Endothelial cell of umbilical vein (primary cell): ENCODE measurements around the gene ATP2C2. TPM values are rescaled to one million over a fixed set of nuclear protein-coding genes. Genes with fewer than 3 reads are reported as not detected.

ENCODE experiments used
- BruUV-seq: library from RNA; stranded (reverse); fragments of 400-500 nt; replicated peaks from 2 replicates; lab custom pipeline; 2021; lab: Mats Ljungman, UMichigan
- CTCF ChIA-PET: fragments of 300-600, 350-600 bp; sonication (Branson Sonifier 250); formaldehyde crosslinking; loops from one replicate; lab custom pipeline; 2021; ENCODE audit warnings: antibody characterized with exemption, inconsistent platforms; lab: Charles Lee
- POLR2A ChIA-PET: fragments of 300-600, 350-600 bp; sonication (Branson Sonifier 250); formaldehyde crosslinking; loops from one replicate; lab custom pipeline; 2021; ENCODE audit warnings: antibody characterized with exemption, inconsistent platforms; lab: Charles Lee
- DNase-seq: peaks from one replicate; pipeline ENCODE4 v3.0.0-alpha.2; 2011; ENCODE audit warnings: low read depth, low spot score
- FAIRE-seq: peaks from 2 replicates; lab custom pipeline; 2011; peaks lifted over from hg19 to GRCh38; lab: Jason Lieb, UNC
- H2AFZ ChIP-seq: 2 replicates; pipeline ENCODE4 v1.6.0; 2012; ENCODE audit warnings: low read depth, low read length, control low read depth, inconsistent platforms
- H3K27ac ChIP-seq: 2 replicates; pipeline ENCODE4 v1.5.1; 2011; ENCODE audit warnings: low read depth, mild to moderate bottlenecking, control low read depth, low read length, moderate library complexity; ENCODE audit not compliant: insufficient read depth
- H3K27me3 ChIP-seq, 2 experiments: 2 replicates each; pipeline versions ENCODE4 v1.6.0 to v1.6.1; 2011; ENCODE audit warnings: low read length in 2 of 2, mixed read lengths in 1 of 2; ENCODE audit not compliant: control insufficient read depth in 2 of 2, insufficient read depth in 2 of 2
- H3K36me3 ChIP-seq, 2 experiments: 2 replicates in 1 of 2; 3 replicates in 1 of 2; pipeline ENCODE4 v1.5.1; 2011; ENCODE audit warnings: low read length in 2 of 2, mild to moderate bottlenecking in 1 of 2, moderate library complexity in 1 of 2; ENCODE audit not compliant: control insufficient read depth in 2 of 2, insufficient read depth in 2 of 2; ENCODE audit errors: extremely low read depth in 1 of 2
- H3K4me1 ChIP-seq: 3 replicates; pipeline ENCODE4 v1.5.1; 2011; ENCODE audit warnings: mild to moderate bottlenecking, low read length; ENCODE audit not compliant: control insufficient read depth, insufficient read depth; ENCODE audit errors: extremely low read depth
- H3K4me2 ChIP-seq: 2 replicates; pipeline ENCODE4 v1.6.1; 2011; ENCODE audit warnings: low read length, control low read depth, mixed read lengths; ENCODE audit not compliant: insufficient read depth
- H3K4me3 ChIP-seq, 3 experiments: fragments of 200-600 bp in 1 of 3; sonication (generic), shearing (Covaris generic) in 1 of 3; replicated peaks in 1 of 3; 2 replicates each; pipeline ENCODE4 v1.5.1; 2011 to 2016; ENCODE audit warnings: control low read depth in 3 of 3, low read length in 3 of 3, mild to moderate bottlenecking in 2 of 3, inconsistent platforms in 1 of 3, low read depth in 1 of 3, moderate library complexity in 1 of 3; ENCODE audit not compliant: insufficient read depth in 1 of 3
- H3K79me2 ChIP-seq: 2 replicates; pipeline ENCODE4 v1.6.0; 2012; ENCODE audit warnings: low read length, inconsistent platforms; ENCODE audit not compliant: control insufficient read depth, insufficient read depth
- H3K9ac ChIP-seq: replicated peaks from 2 replicates; pipeline ENCODE3; 2011; ENCODE audit warnings: low read length, control low read depth; ENCODE audit not compliant: insufficient read depth; ENCODE audit errors: extremely low read depth
- H3K9me1 ChIP-seq: replicated peaks from 3 replicates; pipeline ENCODE4 v1.6.0; 2011; ENCODE audit warnings: mild to moderate bottlenecking, low read length; ENCODE audit not compliant: control insufficient read depth, insufficient read depth; ENCODE audit errors: extremely low read depth
- H3K9me3 ChIP-seq: replicated peaks from 2 replicates; pipeline ENCODE4 v1.5.1; 2012; ENCODE audit warnings: low read length, inconsistent platforms; ENCODE audit not compliant: control insufficient read depth, insufficient read depth
- H4K20me1 ChIP-seq: replicated peaks from 2 replicates; pipeline ENCODE3; 2011; ENCODE audit warnings: mild to moderate bottlenecking, low read length; ENCODE audit not compliant: control insufficient read depth, insufficient read depth; ENCODE audit errors: extremely low read depth
- CTCF ChIP-seq, 2 donors: IDR thresholded peaks; 1 replicate in 1 of 2; 2 replicates in 1 of 2; pipeline ENCODE4 v1.5.1; 2011; ENCODE audit warnings: low read length in 2 of 2, mild to moderate bottlenecking in 2 of 2, moderate library complexity in 2 of 2, control low read depth in 1 of 2, inconsistent platforms in 1 of 2, low read depth in 1 of 2; ENCODE audit not compliant: insufficient read depth in 1 of 2; ENCODE audit errors: extremely low read depth in 1 of 2
- EZH2 ChIP-seq: IDR thresholded peaks from 2 replicates; pipeline ENCODE4 v1.6.1; 2012; ENCODE audit warnings: borderline replicate concordance, low read depth, mild to moderate bottlenecking, moderate library complexity, low read length, inconsistent platforms; ENCODE audit not compliant: severe bottlenecking
- FOS ChIP-seq: IDR thresholded peaks from 2 replicates; pipeline ENCODE4 v1.6.1; 2011; ENCODE audit warnings: mild to moderate bottlenecking, low read length, moderate library complexity, borderline replicate concordance; ENCODE audit not compliant: insufficient read depth
- GATA2 ChIP-seq: IDR thresholded peaks from 2 replicates; pipeline ENCODE4 v1.7.0; 2011; ENCODE audit warnings: low read depth, mild to moderate bottlenecking, moderate library complexity, mixed read lengths, low read length; ENCODE audit not compliant: insufficient read length, insufficient read depth
- JUN ChIP-seq: IDR thresholded peaks from 2 replicates; pipeline ENCODE4 v1.6.1; 2011; ENCODE audit warnings: borderline replicate concordance, low read depth; ENCODE audit not compliant: insufficient read length, insufficient read depth
- MAX ChIP-seq: IDR thresholded peaks from 2 replicates; pipeline ENCODE4 v1.6.1; 2011; ENCODE audit not compliant: insufficient read depth, insufficient read length
- MYC ChIP-seq: IDR thresholded peaks from one replicate; pipeline ENCODE4 v1.6.1; 2011; ENCODE audit warnings: mild to moderate bottlenecking, low read depth, low read length
- POLR2A ChIP-seq: IDR thresholded peaks from 2 replicates; pipeline ENCODE4 v1.6.1; 2012; ENCODE audit warnings: low read depth, mild to moderate bottlenecking, control low read depth, low read length
- POLR2AphosphoS5 ChIP-seq: IDR thresholded peaks from 2 replicates; pipeline ENCODE4 v1.6.1; 2012; ENCODE audit warnings: low read depth, mild to moderate bottlenecking, control low read depth, low read length, moderate library complexity; ENCODE audit not compliant: insufficient read depth
- dilution Hi-C: fragments of 300-500 bp; cut with MboI; formaldehyde crosslinking; loops from one replicate; pipeline ENCODE4 v1.15.0; 2019; ENCODE audit warnings: low sequenced_read_pairs; ENCODE audit not compliant: extremely low pct_ligation_motif_present
- intact Hi-C: fragments of 100-400 bp; cut with micrococcal nuclease; formaldehyde crosslinking; loops from one replicate; pipeline ENCODE4 v1.10.0; 2022
- polyA plus RNA-seq, 4 experiments: library from polyadenylated mRNA; depleted of rRNA in 3 of 4; stranded (reverse) in 3 of 4; unstranded in 1 of 4; fragments of >200 nt; gene quantifications; 2 replicates each; pipeline versions ENCODE4 v1.2.1 to v1.2.3, GENCODE V29; 2011 to 2012; ENCODE audit warnings: missing spikeins in 1 of 4
- total RNA-seq: library from RNA; stranded (reverse); gene quantifications from 2 replicates; pipeline ENCODE4 v1.2.3, GENCODE V29; 2021

The ATP2C2 gene
- total and polyA plus RNA-seq, 2 donors (not counting 3 experiments of a cell fraction or from before 2014, with no cell fraction given), result not detected

- Histone ChIP-seq H3K9me1 (no peaks in the 10 kb centered on the region), H3K27ac (no peak overlapping the region), H3K9me3 (no peaks in the 10 kb centered on the region), H3K4me2 (no peak overlapping the region), H3K4me3 (no peak overlapping the region), H3K4me1 (peaks cover 10% of the 10 kb centered on the region), H2AFZ (no peak overlapping the region), H3K36me3 (peaks cover 5 to 11% of the 10 kb centered on the region in 2 experiments), H3K79me2 (peaks cover 4% of the 10 kb centered on the region), H3K27me3 (no peaks in the 10 kb centered on the region), H4K20me1 (no peaks in the 10 kb centered on the region), H3K9ac (no peak overlapping the region)
- POLR2A ChIA-PET, result no interaction called here
- DNase-seq (no peak), FAIRE-seq (no peak)
- intact Hi-C loops (no loop called here), dilution Hi-C loops (loop anchor here (25.0 kb wide), 1 partner anchor 112 kb away; the partner anchor contains the start of gene COTL1)
- no TSS peak for BruUV-seq
- TF ChIP-seq EZH2, result no peak
- no peak for TF ChIP-seq FOS
- no peak for TF ChIP-seq POLR2AphosphoS5
- TF ChIP-seq MYC, result no peak
- no peak for TF ChIP-seq MAX
- no peak for TF ChIP-seq GATA2
- no peak for TF ChIP-seq POLR2A
- TF ChIP-seq CTCF (IDR thresholded peaks at IDR 0.05; ENCODE audit: extremely low read depth in 1 of 2, insufficient read depth in 1 of 2, low read depth in 1 of 2, low read length in 2 of 2), result no peak
- TF ChIP-seq JUN, result no peak
- CTCF ChIA-PET, result no interaction called here
Measured at GRCh38 chr16:84500531-84500930, 132.2 kb downstream of the ATP2C2 start.
